Measurements from ENCODE around the gene DEFB108B. TPM values are rescaled to one million over a fixed set of nuclear protein-coding genes. Genes with fewer than 3 reads are reported as not detected.
"Not testable (repeated sequence)": the region's sequence is repeated elsewhere in the genome, so short reads cannot be mapped to it uniquely, and the experiment has no call there.

Gene DEFB108B
- total and polyA plus RNA-seq, 2 donors (not counting 1 experiment from before 2014, with no cell fraction given), result not detected

- 100% methylated on average over 4 of the region's 5 CpGs for WGBS (ENCODE audit: insufficient coverage)
- H2AFZ ChIP-seq (ENCODE audit: insufficient read depth, low read depth, low read length, poor library complexity, severe bottlenecking); H3K79me2 ChIP-seq (ENCODE audit: control insufficient read depth, insufficient read depth, low read length); H3K4me2 ChIP-seq (replicated peaks; ENCODE audit: low read depth, low read length, poor library complexity, severe bottlenecking); H3K4me1 Mint-ChIP-seq; H3K9me3 Mint-ChIP-seq (ENCODE audit: insufficient read depth); H3K9ac ChIP-seq (ENCODE audit: low read length); H3K4me3 Mint-ChIP-seq; H3K4me1 ChIP-seq (ENCODE audit: control insufficient read depth in 2 of 2, insufficient read depth in 2 of 2, low read length in 2 of 2); H3K27ac ChIP-seq (ENCODE audit: low read length in 2 of 2); intact Hi-C loops (cut with micrococcal nuclease); H3K4me3 ChIP-seq (ENCODE audit: control extremely low read depth in 1 of 5, extremely low read depth in 1 of 5, insufficient read depth in 1 of 5, low read depth in 2 of 5, low read length in 4 of 5); ATAC-seq (ENCODE audit: low read depth); H3K9me3 ChIP-seq (ENCODE audit: control extremely low read depth in 1 of 3, control insufficient read depth in 2 of 3, insufficient read depth in 1 of 3, low read length in 2 of 3); CTCF ChIA-PET; H3K27me3 Mint-ChIP-seq; H3K36me3 ChIP-seq (replicated peaks in 1 of 2; ENCODE audit: control extremely low read depth in 1 of 2, control insufficient read depth in 1 of 2, extremely low read depth in 1 of 2, insufficient read depth in 2 of 2, low read length in 1 of 2); DNase-seq; H4K20me1 ChIP-seq (ENCODE audit: control insufficient read depth, insufficient read depth, low read length, poor library complexity, severe bottlenecking); H3K27ac Mint-ChIP-seq; H3K27me3 ChIP-seq (replicated peaks in 1 of 4; ENCODE audit: control extremely low read depth in 1 of 4, control insufficient read depth in 3 of 4, insufficient read depth in 4 of 4, low read length in 3 of 4); POLR2A ChIA-PET: not testable (repeated sequence)
These were observed 37.8 kb upstream of the DEFB108B start for GRCh38 chr11:71795236-71795635.

- not testable (repeated sequence) for ATAC-seq (ENCODE audit: low read depth)
- H3K4me1 Mint-ChIP-seq, result peaks cover 11% of the 10 kb centered on the region
These were observed 37.0 kb upstream of the DEFB108B start for GRCh38 chr11:71796016-71796415.

GRCh38 chr11:71796781-71797180 lies 36.2 kb upstream of the DEFB108B start:
- 99% methylated on average over 9 of the region's 9 CpGs for WGBS (ENCODE audit: insufficient coverage)
- CTCF ChIA-PET; H3K4me3 Mint-ChIP-seq; H3K4me3 ChIP-seq (ENCODE audit: control extremely low read depth in 1 of 5, extremely low read depth in 1 of 5, insufficient read depth in 1 of 5, low read depth in 2 of 5, low read length in 4 of 5); POLR2A ChIA-PET; H3K9me3 ChIP-seq (ENCODE audit: control extremely low read depth in 1 of 3, control insufficient read depth in 2 of 3, insufficient read depth in 1 of 3, low read length in 2 of 3); H3K27me3 Mint-ChIP-seq; H2AFZ ChIP-seq (ENCODE audit: insufficient read depth, low read depth, low read length, poor library complexity, severe bottlenecking); H3K79me2 ChIP-seq (ENCODE audit: control insufficient read depth, insufficient read depth, low read length); H3K9ac ChIP-seq (ENCODE audit: low read length); H3K4me1 ChIP-seq (ENCODE audit: control insufficient read depth in 2 of 2, insufficient read depth in 2 of 2, low read length in 2 of 2); H3K4me2 ChIP-seq (replicated peaks; ENCODE audit: low read depth, low read length, poor library complexity, severe bottlenecking); H3K27ac ChIP-seq (ENCODE audit: low read length in 2 of 2); H4K20me1 ChIP-seq (ENCODE audit: control insufficient read depth, insufficient read depth, low read length, poor library complexity, severe bottlenecking); intact Hi-C loops (cut with micrococcal nuclease); H3K27me3 ChIP-seq (replicated peaks in 1 of 4; ENCODE audit: control extremely low read depth in 1 of 4, control insufficient read depth in 3 of 4, insufficient read depth in 4 of 4, low read length in 3 of 4); H3K9me3 Mint-ChIP-seq (ENCODE audit: insufficient read depth); ATAC-seq (ENCODE audit: low read depth); H3K36me3 ChIP-seq (replicated peaks in 1 of 2; ENCODE audit: control extremely low read depth in 1 of 2, control insufficient read depth in 1 of 2, extremely low read depth in 1 of 2, insufficient read depth in 2 of 2, low read length in 1 of 2); H3K27ac Mint-ChIP-seq; DNase-seq: not testable (repeated sequence)
- peaks cover 11% of the 10 kb centered on the region for H3K4me1 Mint-ChIP-seq

More at GRCh38 chr11:71796016-71796415, 37.0 kb upstream of the DEFB108B start:
- H3K27ac Mint-ChIP-seq; DNase-seq; H3K4me2 ChIP-seq (replicated peaks; ENCODE audit: low read depth, low read length, poor library complexity, severe bottlenecking); H3K4me1 ChIP-seq (ENCODE audit: control insufficient read depth in 2 of 2, insufficient read depth in 2 of 2, low read length in 2 of 2); H3K27me3 Mint-ChIP-seq; H3K9me3 Mint-ChIP-seq (ENCODE audit: insufficient read depth); H3K9me3 ChIP-seq (ENCODE audit: control extremely low read depth in 1 of 3, control insufficient read depth in 2 of 3, insufficient read depth in 1 of 3, low read length in 2 of 3); H3K36me3 ChIP-seq (replicated peaks in 1 of 2; ENCODE audit: control extremely low read depth in 1 of 2, control insufficient read depth in 1 of 2, extremely low read depth in 1 of 2, insufficient read depth in 2 of 2, low read length in 1 of 2); intact Hi-C loops (cut with micrococcal nuclease); H4K20me1 ChIP-seq (ENCODE audit: control insufficient read depth, insufficient read depth, low read length, poor library complexity, severe bottlenecking); CTCF ChIA-PET; H3K4me3 ChIP-seq (ENCODE audit: control extremely low read depth in 1 of 5, extremely low read depth in 1 of 5, insufficient read depth in 1 of 5, low read depth in 2 of 5, low read length in 4 of 5); H3K9ac ChIP-seq (ENCODE audit: low read length); H3K79me2 ChIP-seq (ENCODE audit: control insufficient read depth, insufficient read depth, low read length); POLR2A ChIA-PET; H3K27ac ChIP-seq (ENCODE audit: low read length in 2 of 2); H2AFZ ChIP-seq (ENCODE audit: insufficient read depth, low read depth, low read length, poor library complexity, severe bottlenecking); H3K4me3 Mint-ChIP-seq; H3K27me3 ChIP-seq (replicated peaks in 1 of 4; ENCODE audit: control extremely low read depth in 1 of 4, control insufficient read depth in 3 of 4, insufficient read depth in 4 of 4, low read length in 3 of 4): not testable (repeated sequence)
- whole genome bisulfite sequencing (ENCODE audit: insufficient coverage), result 100% methylated on average over 13 of the region's 16 CpGs

DNA sequence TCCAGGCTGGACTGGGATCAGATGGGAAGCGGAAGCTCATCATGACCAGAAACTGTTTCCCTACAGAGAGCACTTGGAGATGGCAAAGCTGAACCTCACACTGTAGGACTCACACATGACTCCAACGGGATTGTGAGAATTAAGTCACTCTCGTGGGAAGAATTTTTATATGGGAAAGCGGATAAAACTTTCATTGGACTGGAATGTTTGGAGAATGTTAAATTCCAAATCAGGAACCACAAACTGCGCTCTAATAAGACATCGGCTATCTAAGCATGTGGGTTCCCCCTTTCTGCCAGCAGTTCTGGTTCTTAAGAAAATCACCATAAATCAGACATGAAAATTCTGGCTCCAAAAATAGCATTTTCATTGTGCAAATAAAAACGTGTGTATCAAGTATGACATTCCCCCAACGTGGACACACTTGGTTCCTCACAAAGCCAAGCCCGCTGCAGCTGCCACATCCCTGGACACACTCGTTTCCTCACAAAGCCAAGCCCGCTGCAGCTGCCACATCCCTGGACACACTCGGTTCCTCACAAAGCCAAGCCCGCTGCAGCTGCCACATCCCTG lies 33.4 kb upstream of the DEFB108B start:
- H3K9ac ChIP-seq (ENCODE audit: low read length); H3K4me3 ChIP-seq (ENCODE audit: control extremely low read depth in 1 of 5, extremely low read depth in 1 of 5, insufficient read depth in 1 of 5, low read depth in 2 of 5, low read length in 4 of 5); H3K9me3 Mint-ChIP-seq (ENCODE audit: insufficient read depth); H3K36me3 ChIP-seq (replicated peaks in 1 of 2; ENCODE audit: control extremely low read depth in 1 of 2, control insufficient read depth in 1 of 2, extremely low read depth in 1 of 2, insufficient read depth in 2 of 2, low read length in 1 of 2); DNase-seq; H3K27ac ChIP-seq (ENCODE audit: low read length in 2 of 2); H3K27me3 Mint-ChIP-seq; H3K4me2 ChIP-seq (replicated peaks; ENCODE audit: low read depth, low read length, poor library complexity, severe bottlenecking); H2AFZ ChIP-seq (ENCODE audit: insufficient read depth, low read depth, low read length, poor library complexity, severe bottlenecking); H3K4me1 Mint-ChIP-seq; ATAC-seq (ENCODE audit: low read depth); H3K27ac Mint-ChIP-seq; H3K4me1 ChIP-seq (ENCODE audit: control insufficient read depth in 2 of 2, insufficient read depth in 2 of 2, low read length in 2 of 2); H3K27me3 ChIP-seq (replicated peaks in 1 of 4; ENCODE audit: control extremely low read depth in 1 of 4, control insufficient read depth in 3 of 4, insufficient read depth in 4 of 4, low read length in 3 of 4); H3K4me3 Mint-ChIP-seq; H3K9me3 ChIP-seq (ENCODE audit: control extremely low read depth in 1 of 3, control insufficient read depth in 2 of 3, insufficient read depth in 1 of 3, low read length in 2 of 3); H3K79me2 ChIP-seq (ENCODE audit: control insufficient read depth, insufficient read depth, low read length); H4K20me1 ChIP-seq (ENCODE audit: control insufficient read depth, insufficient read depth, low read length, poor library complexity, severe bottlenecking); intact Hi-C loops (cut with micrococcal nuclease); POLR2A ChIA-PET: not testable (repeated sequence)
- 90% methylated on average over 7 of the region's 13 CpGs for WGBS (ENCODE audit: insufficient coverage)
- CTCF ChIA-PET, result interaction anchor here (1.0 to 1.5 kb wide), 3 partner anchors 13 to 16 kb away, joined by 3 to 9 read pairs (median 3); no protein-coding TSS in a partner anchor
